NCI-H2171 (cell line): ENCODE results near the gene SOX8.
"Not testable (repeated sequence)": the region's sequence is repeated elsewhere in the genome, so short reads cannot be mapped to it uniquely, and the experiment has no call there.

Experiments
- DNase-seq: peaks from one replicate; lab custom pipeline; 2025; lab: John Stamatoyannopoulos, UW

The SOX8 gene

DNA sequence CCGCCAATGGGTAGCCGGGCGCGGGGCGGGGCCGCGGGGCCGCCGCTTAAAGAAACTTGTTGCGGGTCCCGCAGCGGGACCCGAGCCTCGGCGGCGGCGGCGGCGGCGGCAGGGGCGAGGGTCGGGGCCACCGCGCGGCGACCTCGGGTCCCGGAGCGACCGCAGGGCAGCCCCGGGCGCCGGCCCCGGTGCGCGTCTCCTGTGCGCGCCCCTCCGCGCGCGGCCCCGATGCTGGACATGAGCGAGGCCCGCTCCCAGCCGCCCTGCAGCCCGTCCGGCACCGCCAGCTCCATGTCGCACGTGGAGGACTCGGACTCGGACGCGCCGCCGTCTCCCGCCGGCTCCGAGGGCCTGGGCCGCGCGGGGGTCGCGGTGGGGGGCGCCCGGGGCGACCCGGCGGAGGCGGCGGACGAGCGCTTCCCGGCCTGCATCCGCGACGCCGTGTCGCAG is at the start of gene SOX8:
Gene SOX8, plus strand, starts transcription at position 76 of the 450 bp plus-strand sequence. Its CDS starts 153 bp downstream, at position 229.
- no peak for DNase-seq

DNA sequence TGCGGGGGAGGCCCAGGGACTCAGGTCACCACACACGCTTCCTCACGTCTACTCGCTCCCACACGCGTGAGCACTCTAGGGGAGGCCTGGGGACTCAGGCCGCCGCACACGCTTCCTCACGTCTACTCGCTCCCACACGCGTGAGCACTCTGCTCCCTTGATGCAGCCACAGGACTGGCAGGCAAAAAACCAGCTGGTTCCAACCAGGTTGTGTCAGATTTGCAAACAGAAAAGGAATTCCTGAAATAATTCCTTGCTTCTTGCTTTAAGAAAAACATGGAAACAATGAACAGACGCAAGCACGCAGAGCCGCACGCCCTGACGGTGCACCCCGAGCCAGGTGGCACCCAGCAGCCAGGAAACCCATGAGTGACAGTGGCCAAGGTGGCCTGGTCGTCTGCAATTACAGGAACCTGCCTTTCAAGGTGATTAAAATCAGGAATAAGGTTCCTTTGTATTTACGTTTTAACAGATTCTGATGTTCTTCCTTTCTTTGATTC is 48.7 kb upstream of the SOX8 start:
- no peak for DNase-seq

- DNase-seq = no peak
These were observed 48.0 kb upstream of the SOX8 start for GRCh38 chr16:933581-933980.

DNA sequence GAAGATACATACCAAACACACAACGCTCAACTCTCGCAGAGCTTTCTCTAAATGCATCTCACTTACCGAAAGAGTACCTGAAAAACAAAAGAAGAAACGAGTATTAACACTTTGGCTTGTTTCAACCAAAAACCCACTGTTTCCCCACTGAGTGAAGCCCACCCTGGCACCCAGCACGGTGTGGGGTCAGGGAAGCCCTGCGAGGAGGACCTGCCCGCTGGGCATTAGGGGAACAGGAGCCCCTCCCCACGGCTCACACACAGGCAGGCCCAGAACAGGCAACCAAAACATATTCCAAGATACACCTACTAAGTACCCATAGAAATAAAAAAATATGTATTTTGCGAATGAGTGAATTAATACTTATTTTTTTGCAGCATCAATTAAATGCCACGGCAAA is 47.4 kb upstream of the SOX8 start:
- no peak for DNase-seq

DNA sequence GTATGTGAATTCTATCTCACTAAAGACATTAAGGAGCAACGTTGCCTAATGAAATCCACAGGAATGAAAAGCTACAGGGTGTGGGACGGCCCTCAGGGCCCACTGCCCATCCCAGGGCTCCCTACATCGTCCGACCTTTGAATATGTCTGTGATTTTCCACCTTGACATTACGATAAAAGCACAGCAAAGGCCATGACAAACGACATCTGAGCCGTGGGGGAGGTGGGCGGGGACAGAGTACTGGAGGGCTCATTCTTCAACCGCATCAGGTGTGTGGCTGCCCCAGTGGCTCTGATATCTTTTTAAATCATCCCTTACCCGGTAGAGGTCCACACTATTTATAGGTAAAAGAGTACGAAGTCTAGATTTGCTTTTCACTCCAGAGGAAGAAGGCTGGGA is 45.9 kb upstream of the SOX8 start:
- no peak for DNase-seq

DNA sequence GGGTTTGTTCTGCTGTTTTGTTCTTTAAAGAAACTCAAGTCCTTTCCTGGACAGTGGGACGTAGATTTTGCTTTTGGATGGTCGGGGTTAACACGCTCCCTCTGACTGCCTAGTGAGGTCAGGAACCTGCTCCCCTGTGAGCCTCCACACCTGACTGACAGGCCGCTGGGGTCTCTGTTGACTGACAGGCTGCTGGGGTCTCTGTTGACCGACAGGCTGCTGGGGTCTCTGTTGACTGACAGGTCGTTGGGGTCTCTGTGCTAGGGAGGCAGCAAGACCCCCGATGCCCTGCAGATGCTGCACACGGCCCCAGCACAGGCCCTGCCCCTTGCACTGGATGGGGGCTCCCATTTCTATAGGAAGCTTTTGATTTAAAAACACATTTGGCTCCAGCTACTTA is 44.3 kb upstream of the SOX8 start:
- no peak for DNase-seq

GRCh38 chr16:937723-938122 is 43.8 kb upstream of the SOX8 start:
- DNase-seq = no peak

DNA sequence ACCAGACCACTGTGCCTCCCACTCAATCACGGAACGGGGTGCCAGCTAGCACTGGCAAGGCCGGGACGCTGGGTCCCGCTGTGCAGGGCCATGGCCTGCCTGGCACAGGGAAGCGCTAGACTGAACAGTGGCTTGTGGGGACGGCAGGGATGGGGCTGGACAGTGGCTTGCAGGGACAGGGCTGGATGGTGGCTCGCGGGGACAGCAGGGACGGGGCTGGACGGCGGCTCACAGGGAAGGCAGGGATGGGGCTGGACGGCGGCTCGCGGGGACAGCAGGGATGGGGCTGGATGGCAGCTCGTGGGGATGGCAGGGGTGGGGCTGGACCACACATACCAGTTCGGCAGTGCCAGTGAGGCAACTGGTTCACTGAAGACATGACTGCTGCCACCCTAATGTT is 43.4 kb upstream of the SOX8 start:
- no peak for DNase-seq

DNA sequence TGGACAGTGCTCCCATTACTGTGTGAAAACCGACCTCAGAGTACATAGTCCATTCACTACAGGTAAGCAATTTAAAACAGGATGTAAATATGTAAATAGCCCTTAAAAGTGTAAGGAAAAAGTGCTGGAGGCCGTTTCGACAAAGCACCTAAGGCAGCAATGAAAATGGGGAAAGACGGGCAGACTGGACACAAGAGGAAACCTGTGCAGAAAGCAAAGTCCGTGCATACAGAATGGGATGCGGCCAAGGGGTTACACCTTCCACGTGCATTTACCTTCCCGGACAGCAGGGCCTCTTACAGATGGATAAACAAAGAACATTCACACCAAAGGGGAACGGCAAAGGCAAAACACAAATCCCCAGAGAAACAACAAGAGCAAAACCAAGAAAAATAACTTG is 42.8 kb upstream of the SOX8 start:
- no peak for DNase-seq

DNA sequence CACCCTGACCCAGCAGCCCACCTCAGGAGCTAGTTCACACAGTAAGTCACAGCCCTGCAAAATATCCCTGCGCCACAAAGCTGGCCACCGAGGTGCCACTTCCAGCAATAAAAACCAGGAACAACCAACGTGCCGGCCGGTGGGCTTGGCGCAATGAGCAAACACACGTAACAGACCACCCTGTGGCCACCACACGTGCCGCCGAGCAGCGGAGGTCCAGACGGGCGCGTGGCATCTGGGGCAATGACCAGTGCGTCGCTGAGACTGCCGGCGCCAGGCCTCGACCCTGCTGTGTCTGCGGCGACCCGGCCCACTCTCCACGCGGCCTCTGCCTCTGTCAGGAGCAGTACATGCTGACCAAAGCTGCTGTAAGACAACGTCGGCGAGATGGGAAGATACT is 42.3 kb upstream of the SOX8 start:
- no peak for DNase-seq

DNA sequence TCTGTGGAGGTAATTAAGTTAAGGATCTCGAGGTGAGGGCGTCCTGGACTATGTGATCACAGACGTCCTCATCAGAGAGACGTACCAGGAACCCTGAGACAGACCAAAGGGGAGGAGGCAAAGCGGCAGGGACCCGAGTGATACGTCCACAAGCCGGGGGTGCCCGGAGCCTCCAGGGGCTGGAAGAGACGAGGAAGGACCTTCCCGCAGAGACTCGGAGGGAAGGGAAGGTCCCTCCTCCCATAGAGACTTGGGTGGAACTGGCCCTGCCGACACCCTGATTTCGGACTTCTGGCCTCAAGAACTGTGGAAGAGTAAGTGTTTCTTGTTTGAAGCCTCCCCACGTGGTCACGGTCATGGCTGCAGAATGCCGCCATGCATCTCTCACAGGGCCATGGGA is 41.6 kb upstream of the SOX8 start:
- no peak for DNase-seq

DNA sequence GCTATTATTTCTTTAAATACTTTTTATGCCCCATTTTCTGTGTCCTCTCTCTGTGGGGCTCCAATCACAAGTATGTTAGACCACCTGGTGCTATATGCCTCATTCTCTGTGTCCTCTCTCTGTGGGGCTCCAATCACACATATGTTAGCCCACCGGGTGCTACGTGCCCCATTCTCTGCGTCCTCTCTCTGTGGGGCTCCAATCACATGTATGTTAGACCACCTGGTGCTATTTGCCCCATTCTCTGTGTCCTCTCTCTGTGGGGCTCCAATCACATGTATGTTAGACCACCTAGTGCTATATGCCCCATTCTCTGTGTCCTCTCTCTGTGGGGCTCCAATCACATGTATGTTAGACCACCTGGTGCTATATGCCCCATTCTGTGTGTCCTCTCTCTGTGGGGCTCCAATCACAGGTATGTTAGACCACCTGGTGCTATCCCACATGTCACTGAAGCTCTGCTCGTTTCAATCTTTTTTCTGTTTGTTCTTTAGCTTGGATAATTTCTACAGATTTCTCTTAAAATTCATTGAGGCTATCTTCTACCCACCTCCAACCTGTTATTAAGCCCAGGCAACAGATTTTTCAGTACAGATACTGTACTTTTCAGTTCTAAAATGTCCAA is 39.0 kb upstream of the SOX8 start:
- no peak for DNase-seq

GRCh38 chr16:943971-944370 is 37.6 kb upstream of the SOX8 start:
- DNase-seq = no peak

DNA sequence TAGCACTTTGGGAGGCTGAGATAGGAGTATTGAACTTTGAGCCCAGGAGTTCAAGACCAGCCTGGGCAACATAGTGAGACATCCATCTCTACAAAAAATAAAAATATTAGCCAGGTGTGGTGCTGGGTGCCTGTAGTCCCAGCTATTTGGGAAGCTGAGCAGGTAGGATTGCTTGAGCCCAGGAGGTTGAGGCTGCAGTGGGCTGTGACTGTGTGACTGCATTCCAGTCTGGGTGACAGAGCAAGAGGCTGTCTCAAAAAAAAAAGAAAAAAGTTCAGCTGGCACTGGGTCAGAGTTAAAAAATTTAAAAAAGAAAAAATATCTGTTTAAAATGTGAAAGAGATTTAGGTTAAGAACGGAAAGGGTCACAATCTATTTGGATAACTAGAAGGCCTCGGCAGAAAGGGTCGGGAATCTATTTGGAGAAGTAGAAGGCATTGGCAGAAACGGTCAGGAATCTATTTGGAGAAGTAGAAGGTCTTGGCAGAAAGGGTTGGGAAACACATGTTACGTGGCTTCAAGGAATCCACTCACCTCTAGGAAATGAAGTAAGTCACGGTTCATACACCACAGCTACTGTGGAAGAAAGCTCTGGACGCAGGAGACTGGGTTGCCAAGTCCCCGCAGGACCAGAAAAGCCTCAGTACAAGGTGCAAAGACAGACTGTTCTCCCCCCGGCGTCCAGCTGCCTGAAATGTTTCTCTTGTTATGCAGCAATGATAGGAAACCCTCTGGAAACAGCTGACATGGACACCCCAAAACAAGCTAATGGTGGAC is 36.1 kb upstream of the SOX8 start:
- no peak for DNase-seq

DNA sequence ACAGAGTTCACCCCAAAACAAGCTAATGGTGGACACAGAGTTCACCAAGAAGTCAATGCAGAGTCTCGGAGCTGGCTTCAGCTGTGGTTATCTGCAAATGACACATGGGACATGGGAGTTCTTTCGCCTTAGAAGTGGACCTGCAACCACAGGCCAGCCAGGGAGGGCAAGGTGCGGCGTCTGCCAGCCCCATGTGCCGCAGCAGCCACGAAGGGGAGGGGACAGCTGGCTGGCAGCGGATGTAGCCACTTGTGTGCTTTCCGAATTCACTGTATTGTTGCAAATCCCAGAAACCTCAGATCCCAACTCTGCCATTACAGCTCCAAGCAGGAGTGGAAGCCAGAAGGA is 35.5 kb upstream of the SOX8 start:
- no peak for DNase-seq

- no peak for DNase-seq
These were observed 34.2 kb upstream of the SOX8 start for GRCh38 chr16:947255-947921.

DNA sequence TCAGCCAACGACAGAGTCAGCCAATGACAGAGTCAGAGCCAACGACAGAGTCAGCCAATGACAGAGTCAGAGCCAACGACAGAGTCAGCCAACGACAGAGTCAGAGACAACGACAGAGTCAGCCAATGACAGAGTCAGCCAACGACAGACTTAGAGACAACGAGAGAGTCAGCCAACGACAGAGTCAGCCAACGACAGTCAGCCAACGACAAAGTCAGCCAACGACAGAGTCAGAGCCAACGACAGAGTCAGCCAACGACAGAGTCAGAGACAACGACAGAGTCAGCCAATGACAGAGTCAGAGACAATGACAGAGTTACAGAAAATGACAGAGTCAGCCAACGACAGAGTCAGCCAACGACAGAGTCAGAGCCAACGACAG is 33.7 kb upstream of the SOX8 start:
- DNase-seq = not testable (repeated sequence)

- DNase-seq = not testable (repeated sequence)
These were observed 32.8 kb upstream of the SOX8 start for GRCh38 chr16:948767-949166.

DNA sequence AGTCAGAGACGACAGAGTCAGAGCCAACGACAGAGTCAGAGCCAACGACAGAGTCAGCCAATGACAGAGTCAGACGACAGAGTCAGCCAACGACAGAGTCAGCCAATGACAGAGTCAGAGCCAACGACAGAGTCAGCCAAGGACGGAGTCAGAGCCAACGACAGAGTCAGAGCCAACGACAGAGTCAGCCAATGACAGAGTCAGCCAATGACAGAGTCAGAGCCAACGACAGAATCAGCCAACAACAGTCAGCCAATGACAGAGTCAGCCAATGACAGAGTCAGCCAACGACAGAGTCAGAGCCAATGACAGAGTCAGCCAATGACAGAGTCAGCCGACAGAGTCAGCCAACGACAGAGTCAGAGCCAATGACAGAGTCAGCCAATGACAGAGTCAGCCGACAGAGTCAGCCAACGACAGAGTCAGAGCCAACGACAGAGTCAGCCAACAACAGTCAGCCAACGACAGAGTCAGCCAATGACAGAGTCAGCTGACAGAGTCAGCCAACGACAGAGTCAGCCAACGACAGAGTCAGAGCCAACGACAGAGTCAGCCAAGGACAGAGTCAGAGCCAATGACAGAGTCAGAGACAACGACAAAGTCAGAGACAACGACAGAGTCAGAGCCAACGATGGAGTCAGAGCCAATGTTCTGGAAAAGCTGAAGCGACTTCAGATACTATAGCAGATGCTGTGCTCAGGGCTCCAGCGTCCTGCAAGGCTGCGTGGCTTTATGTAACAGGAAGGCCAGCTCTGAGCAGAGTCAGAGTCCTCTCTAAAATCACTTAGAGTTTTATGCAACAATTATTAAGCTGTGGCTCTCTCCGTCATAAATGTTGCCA is 30.6 kb upstream of the SOX8 start:
- DNase-seq = not testable (repeated sequence)

DNA sequence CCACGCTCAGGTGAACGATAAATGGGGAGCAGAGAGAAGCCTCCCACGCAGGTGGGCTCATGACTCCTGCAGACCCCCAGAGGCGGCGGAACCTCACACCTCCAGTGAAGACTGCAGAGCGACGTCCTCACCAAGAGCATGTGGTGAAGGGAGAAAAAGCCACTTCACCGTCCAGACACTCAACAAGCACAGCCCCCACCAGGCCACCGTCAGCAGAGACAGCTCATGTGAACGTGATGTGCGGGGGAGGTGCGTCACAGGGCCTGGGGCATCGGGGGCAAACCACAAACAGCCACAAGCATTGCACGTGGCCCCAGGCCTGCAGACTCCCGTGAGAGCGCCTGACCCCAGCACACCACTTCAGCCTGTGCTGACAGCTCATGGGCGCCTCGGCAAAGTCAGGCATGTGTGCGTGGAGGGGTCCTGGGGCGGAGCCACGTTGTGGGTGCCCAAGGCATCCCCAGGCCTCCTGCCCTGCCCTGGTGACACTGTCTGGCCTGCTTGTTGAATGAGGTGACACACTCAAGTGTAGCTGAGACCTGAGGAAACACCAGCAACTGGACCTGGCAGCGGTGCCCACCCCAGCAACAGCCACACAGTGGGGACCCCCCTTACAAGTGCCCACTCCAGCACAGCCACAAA is 29.8 kb upstream of the SOX8 start:
- no peak for DNase-seq

- DNase-seq = no peak
These were observed 29.2 kb upstream of the SOX8 start for GRCh38 chr16:952321-952720.

DNA sequence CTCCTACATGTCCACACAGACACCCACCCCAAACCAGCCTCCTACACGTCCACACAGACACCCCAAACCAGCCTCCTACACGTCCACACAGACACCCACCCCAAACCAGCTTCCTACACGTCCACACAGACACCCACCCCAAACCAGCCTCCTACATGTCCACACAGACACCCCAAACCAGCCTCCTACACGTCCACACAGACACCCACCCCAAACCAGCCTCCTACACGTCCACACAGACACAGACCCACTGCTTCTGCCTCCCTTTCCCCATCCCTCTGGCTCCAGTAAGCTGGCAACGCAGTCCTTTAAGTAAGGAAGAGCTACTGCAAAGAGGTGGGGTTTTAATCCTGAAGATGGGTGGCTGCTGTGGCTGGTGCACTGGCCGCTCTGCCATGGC is 27.8 kb upstream of the SOX8 start:
- DNase-seq = not testable (repeated sequence)
